ENCODE measurements around the gene CHST9.

DNA sequence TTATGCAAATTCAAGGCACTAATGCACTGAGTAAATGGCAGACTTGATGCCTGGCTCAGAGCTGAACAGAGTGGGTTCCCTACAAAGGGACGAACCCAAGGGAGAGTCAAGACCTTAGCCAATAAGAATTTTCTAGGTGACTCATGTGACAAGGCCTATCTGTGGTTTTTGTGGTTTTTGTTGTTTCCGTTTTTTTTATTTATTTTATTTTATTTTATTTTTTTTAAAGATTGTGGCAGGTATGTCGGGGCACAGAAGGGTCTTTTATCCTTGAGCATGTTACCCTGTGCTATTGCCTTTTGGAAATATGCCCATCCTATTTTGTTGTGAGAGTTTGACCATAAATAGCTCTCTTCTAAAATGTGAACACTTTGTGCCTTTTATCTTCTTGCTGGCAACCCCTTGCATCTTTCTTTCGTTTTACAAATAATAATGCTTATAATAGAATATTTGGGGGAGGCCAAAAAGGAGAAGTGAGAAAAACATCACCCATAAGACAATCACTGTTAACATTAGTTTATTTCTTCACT, 206.2 kb downstream of the CHST9 start:
- TF ChIP-seq, protein P1, sequence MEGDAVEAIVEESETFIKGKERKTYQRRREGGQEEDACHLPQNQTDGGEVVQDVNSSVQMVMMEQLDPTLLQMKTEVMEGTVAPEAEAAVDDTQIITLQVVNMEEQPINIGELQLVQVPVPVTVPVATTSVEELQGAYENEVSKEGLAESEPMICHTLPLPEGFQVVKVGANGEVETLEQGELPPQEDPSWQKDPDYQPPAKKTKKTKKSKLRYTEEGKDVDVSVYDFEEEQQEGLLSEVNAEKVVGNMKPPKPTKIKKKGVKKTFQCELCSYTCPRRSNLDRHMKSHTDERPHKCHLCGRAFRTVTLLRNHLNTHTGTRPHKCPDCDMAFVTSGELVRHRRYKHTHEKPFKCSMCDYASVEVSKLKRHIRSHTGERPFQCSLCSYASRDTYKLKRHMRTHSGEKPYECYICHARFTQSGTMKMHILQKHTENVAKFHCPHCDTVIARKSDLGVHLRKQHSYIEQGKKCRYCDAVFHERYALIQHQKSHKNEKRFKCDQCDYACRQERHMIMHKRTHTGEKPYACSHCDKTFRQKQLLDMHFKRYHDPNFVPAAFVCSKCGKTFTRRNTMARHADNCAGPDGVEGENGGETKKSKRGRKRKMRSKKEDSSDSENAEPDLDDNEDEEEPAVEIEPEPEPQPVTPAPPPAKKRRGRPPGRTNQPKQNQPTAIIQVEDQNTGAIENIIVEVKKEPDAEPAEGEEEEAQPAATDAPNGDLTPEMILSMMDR (IDR thresholded peaks at IDR 0.05): no peak
- TF ChIP-seq POLR2A (IDR thresholded peaks at IDR 0.05): no peak
